GM15510 (cell line): Measurements from ENCODE around the gene NME9.

Experiments
- POLR2A ChIP-seq: IDR thresholded peaks from 3 replicates; pipeline ENCODE4 v1.6.1; 2011; ENCODE audit warnings: borderline replicate concordance; ENCODE audit not compliant: insufficient read length; ENCODE audit errors: extremely low read depth

The NME9 gene

DNA sequence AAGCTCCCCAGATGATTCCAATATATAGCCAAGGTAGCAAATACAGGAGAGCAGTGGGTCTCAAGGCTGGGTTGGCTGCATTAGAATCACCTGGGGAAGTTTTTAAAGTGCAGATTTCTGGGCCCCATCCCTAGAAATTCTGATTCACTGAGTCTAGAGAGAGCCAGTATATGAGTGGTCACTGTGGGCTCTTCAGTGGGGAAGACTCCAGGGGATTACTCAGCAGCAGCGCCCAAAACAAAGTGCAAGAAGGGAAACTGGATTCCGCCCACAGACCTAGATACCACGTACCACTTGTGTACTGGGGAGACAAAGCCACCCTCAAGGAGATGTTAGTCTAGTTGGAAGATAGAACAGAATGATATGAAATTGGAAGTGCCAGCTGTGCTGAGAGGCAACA is 40.0 kb downstream of the NME9 start:
- no peak for TF ChIP-seq POLR2A

DNA sequence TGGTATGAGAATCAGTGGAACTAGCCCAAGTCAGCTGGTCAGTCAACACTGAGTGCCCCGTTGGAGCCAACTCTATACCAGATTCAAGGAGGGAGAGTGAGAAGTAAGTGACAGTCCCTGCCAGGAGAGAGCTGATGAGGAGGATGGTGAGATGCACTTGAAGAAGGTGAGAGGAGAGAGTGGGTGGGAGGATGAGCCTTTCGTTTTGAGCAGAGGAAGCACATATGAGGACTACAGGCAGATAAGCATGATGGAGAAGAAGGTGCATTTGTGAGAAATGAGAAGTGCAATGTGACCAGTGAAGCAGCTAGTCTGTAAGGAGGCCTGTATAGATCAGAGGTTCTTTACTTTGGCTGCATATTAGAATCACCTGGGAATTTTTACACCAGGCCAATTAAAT is 40.4 kb downstream of the NME9 start:
- TF ChIP-seq POLR2A = no peak

DNA sequence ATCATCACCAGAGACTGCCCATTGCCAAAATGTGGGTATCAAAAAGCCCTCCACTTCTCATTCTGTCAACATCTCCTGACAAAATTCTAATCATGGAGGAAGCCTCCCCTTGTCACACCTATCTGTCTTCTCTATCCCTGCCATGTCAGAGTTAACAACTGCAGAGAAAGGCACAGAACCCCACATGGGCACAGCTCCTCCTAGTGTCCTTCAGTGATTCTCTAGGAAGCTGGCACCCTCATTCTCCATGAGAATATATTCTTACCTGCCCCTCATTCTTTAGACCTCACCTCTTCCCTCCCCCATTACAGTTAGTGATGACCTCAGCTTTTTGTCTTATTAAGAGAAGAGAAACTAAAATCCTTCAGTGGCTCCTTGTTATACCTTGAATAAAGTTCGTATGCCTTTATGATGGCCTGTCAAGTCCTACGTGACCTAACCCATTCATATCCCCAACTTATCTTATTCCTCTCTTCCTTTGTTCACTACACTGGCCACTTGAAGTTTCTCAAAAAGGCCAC is 44.6 kb downstream of the NME9 start:
- no peak for TF ChIP-seq POLR2A

DNA sequence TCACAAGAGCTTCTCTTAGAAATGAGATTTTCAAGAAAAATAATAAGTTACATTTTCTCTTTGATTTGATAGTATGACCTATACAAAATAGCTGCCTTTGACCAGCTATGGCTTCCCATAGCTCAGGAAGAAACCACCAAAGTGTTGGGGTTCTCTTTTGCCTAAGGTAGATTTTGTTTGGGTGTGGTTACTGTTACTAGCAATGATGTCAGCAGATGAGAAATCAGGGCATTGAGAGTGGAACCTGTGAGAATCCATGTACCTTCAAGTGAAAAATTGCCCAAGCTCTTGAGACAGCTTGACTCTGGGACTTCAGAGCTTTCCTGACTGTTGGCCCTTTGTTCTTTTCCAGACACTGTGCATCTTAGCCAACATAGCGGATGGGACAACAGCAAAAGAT is 45.6 kb downstream of the NME9 start:
- no peak for TF ChIP-seq POLR2A

DNA sequence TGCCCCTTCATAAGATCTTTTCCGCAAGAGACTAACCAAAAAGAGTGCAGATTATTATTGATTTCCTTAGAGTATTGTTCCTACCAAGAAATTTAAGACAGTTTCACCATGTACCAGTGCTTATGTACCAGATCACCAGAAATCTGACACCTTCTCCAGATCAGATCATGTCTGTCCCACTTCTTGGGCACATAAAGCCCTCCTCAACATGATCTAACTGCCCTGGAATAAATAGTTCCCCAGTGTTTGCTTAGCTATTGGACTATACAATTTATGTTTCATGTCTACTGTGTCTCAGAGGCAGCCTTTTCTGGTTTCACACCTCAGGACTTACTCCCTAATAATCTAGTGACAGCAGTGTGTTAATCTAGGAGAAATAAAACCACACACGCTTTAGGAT is 46.8 kb downstream of the NME9 start:
- no peak for TF ChIP-seq POLR2A

DNA sequence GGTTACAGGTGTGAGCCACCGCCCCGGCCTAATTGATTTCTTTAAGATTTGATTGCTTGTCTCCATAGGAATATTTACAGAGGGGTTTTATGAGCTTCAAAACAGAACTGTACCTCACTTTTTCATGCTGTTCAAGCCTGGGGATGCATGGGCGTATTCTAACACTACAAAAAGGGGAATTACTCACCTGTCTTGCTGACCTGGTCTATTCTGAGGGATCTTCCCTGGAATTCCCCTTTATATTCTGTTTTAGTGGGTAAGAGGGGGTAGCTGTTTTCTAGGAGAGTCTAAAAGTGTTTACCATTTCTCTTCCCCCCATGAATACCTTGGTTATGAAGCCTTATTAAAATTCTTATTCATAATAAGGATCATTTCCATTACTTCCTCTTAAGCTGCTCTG is 48.1 kb downstream of the NME9 start:
- TF ChIP-seq POLR2A = no peak

DNA sequence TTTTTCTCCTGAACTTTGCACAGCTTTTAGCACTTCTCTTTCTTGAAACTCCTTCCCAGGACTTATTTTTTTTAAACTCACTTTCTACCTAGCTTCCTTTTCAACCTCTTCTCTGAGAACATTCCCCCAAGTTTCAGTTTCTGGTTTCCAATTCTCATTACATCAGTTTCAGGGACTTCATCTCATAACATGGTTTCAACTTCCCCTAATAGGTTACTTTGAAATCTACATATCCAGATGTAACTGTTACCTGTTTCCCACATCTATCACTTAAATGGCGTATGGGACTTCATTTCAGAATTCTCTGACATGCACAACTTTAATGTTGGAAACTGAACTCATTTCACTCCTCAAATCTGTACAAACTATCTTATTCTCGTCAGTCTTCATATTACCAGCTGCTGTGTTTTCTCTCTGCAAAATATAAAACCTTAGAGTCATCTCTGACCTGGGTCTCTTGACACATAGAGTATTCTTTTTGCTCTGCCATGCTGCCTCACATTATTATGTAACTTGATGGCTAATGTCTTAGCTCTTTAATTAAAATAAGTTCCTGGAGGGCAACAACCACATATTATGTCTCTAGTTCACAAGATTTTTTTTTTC is 58.4 kb downstream of the NME9 start:
- no peak for TF ChIP-seq POLR2A

DNA sequence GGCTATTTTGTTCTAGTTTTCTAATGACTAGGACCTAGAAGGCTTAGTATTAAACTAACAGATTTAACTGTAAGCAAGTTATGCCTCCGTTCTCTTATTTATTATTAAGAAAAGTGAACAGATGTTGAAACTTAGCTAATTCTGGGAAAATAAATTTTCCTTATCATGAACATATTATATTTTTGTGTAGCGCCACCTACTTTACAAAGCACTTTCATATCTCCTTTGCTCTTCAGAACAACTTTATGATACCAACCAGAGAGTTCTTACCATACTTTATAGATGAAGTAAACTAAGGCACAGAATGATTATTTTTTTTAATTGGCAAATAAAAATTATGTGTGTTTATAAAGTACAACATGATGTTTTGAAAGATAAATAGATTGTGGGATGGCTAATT is 59.4 kb downstream of the NME9 start:
- TF ChIP-seq POLR2A = no peak

DNA sequence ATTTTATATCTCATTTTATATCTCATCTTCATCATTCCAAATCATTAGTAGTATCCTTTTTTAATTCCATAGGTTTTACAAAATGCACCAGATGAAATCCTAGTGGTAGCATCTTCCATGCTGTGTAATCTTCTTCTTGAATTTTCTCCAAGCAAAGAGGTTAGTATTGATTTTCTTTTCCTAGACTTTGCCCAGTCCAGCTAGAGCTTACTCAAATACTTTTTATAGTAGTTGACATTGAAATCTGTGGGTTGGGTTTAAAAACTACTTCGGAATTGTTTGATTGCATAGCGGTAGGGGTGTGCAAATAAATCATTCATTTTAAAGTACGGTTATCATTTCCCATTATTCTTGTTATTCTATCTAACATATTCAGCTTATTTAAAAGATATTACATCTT is 62.6 kb downstream of the NME9 start:
- no peak for TF ChIP-seq POLR2A

DNA sequence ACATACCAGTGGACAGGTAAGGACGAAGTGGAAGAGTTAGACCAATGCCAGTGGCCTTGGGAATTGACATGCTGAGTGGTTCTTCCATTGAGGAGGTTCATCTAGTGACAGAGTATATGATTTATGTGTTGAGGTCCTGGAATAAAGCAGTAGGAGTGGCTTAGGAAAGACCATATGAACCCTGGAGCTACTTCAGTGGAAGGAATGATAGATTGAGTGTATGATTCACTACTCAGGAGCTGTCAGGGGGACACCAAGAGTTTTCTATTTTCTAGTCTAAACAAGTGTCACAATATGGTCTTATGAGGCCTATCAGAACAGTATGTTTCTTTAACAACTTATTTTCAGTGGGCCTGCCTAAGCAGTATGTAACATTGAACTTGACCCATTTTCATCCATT is 63.9 kb downstream of the NME9 start:
- no peak for TF ChIP-seq POLR2A

DNA sequence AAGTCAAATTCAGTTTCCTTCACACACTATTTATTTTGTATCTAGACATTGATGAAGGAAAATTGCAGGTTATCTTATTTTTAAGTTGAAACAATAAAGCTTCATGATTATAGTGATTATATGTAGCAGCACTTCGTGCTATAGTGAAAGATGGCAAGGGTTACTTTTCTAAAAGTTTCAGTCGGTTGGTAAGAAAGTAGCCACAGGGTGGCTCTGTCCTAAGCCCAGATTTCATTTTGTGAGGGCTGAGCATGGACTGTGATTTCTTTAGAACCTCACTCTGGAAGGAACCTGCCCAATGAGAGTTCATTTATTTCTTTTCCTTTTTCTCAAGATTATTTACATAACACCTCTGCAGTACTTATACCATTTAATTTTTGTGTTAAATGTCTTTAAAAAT is 66.5 kb downstream of the NME9 start:
- no peak for TF ChIP-seq POLR2A

DNA sequence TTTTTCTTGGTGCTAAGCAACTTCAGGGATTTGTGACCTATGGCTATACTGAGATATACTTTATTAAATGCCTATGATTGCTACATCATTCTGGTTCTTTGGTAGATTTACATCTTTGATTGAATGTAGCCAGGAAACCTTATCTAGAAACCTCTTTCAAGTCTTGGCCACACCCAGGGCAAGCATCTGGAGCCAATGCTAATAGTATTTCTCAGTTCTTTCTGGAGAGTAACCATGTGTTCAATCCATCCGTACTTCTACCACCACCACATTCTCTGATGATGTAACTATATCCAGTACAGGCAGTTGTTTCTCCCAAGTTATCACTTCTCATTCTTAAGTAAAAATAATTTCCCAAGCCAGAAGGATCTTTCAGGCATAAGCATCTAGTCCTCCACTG is 69.0 kb downstream of the NME9 start:
- TF ChIP-seq POLR2A = no peak

DNA sequence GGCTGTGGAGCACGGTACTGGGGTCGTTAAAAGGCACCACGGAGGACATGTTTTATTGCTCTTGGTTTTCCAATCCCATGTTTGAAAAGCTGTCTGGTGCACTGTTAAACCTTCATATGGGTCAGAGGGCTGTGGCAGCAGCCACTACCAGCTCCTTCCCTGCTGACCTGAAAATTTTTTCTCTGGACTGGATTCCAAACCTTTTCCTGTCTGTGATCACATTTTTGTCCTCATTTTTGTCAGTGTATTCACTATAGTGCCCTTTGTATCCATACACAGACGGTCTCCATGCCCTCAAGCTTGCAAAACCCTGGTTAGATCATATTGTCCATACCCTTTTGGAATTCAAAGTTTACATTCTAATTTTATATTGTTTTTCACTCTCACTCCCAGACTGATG is 70.5 kb downstream of the NME9 start:
- TF ChIP-seq POLR2A = no peak

DNA sequence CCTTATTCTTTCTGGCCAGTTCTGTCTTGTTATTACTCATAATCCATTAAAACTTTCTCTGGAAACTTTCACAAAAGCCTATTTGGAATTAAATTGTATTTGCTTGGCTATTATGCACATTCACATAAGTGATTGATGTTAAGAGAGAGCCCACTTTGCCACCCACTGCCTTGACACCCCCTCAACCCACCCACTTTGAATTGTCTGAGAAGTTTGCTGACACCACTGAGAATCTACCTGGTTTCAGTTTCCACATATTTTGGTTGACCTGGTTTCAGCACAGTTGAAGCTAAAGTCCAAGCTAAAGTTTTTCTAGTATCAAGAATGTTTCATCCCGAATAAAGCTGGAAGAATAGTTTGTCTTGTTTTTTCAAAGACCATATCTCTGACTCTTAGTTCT is 71.7 kb downstream of the NME9 start:
- no peak for TF ChIP-seq POLR2A

DNA sequence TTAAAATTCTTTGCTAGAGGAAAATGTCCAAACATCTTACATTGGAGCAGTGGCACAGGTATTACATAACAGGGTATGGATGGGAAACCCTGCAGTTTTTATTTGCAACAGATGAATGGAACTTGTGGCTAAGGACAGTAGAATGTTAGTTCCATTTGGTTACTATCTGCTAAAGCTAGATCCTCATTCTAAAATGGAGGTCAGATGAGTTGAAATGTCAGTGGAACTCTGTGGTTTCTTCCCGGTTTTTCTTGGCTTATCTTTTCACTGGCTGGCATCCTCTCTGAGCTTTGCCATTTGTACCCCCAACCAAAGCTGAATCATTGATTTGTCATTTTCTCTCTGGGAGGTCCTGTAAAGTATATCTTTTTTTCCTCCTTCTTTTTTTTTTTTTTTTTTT is 73.6 kb downstream of the NME9 start:
- no peak for TF ChIP-seq POLR2A

DNA sequence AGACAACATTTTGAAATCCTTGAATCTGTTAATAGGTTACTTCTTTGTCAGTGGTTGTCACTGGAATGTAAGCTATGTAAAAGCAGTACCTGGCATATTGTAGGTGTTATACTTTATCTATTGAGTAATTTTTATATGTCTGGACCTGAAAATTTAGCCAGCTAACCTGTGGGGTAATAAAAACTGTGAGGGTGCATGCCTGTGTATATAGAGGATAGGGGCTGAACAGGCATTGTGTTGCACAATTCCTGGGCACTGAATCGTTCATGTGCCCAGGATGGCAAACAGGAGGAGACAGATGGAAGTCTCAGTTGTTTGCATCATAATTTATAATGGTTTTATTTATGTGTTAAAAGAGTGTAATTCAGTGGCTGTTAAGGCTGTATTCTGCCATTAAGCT is 75.4 kb downstream of the NME9 start:
- TF ChIP-seq POLR2A = no peak

DNA sequence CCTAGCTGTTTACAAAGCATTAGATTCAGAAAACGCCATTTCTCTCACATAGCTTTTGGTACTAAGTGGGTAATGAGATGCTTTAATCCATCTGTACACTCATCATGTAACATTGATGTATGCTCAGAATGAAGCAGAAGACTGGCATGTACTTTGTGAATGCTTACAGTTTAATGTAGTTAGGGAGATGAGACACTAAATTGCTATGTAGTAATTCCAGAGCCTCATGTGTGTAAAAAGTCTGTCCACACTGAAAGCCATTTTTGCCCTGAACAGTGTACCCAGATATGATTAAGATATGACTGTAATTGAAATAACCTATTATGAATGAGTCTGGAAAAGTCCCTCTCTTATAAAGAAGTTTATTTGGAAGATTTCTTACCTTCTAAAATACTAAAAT is 76.0 kb downstream of the NME9 start:
- no peak for TF ChIP-seq POLR2A
